ENCODE data around the gene CAV1.
A peak's percentile ranks its signal among the peaks of the same experiment; 100 is the strongest.

The CAV1 gene

DNA sequence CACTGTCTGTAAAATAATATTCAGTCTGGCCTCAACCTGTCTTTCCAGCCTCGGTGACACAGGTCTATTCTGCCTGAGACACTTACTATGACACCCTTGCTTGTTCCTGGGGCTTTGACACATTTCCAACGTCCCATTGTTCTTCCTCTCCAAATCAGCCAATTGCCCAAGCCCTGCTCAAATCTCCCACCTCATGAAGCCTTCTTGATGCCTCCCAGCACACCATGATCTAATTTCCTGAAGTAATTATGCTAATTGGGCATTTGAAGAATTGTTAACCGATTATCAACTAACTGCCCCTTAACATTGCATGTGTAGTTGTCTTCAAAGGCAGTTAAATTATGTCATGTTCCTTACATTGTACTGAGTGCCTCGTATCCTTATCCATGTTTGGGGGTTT, 33.1 kb downstream of the CAV1 start:
- no peak for DNase-seq (ENCODE audit: low read depth)

DNA sequence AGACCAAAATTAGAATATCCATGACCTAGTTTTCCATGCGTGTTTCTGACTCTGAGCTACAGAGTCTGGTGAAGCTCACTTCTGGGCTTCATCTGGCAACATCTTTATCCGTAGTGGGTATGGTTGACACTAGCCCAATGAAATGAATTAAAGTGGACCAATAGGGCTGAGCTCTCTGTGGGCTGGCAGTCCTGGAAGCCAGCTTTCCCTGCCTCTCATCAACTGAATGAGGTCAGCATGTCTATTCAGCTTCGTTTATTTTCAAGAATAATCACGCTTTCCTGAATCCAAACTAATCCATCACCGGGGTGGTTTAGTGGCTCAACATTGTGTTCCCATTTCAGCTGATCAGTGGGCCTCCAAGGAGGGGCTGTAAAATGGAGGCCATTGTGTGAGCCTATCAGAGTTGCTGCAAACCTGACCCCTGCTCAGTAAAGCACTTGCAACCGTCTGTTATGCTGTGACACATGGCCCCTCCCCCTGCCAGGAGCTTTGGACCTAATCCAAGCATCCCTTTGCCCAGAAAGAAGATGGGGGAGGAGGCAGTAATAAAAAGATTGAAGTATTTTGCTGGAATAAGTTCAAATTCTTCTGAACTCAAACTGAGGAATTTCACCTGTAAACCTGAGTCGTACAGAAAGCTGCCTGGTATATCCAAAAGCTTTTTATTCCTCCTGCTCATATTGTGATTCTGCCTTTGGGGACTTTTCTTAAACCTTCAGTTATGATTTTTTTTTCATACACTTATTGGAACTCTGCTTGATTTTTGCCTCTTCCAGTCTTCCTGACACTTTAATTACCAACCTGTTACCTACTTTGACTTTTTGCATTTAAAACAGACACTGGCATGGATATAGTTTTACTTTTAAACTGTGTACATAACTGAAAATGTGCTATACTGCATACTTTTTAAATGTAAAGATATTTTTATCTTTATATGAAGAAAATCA, 35.5 kb downstream of the CAV1 start:
- DNase-seq (ENCODE audit: low read depth) = peak; percentile 38

DNA sequence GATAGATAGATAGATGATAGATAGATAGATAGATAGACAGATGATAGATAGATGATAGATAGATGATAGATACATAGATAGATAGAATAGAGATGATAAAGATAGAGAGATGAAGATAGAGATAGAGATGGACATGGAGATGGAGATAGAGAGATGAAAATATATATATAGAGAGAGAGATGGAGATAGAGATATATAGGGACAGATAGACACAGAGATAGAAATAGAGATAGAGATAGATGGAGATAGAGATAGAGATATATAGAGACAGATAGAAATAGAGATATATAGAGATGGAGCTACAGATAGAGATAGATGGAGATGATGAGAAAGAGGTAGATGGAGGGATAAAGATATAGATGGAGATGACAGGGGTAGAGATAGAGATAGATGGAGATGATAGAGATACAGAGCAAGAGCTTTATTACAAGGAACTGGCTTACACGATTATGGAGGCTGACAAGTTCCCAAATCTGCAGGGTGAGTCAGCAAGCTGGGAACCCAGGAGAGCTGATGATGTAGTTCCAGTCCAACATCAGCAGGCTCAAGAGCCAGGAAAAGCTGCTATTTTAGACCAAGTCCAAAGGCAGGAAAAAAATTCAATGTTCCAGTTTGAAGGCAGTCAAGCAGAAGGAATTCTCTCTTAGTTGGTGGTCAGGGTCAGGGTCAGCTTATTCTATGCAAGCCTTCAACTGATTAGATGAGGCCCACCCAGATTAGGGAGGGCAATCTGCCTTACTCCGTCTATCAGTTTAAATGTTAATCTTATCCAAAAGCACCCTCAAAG, 37.1 kb downstream of the CAV1 start:
- peak; percentile 79 for DNase-seq (ENCODE audit: low read depth)

DNA sequence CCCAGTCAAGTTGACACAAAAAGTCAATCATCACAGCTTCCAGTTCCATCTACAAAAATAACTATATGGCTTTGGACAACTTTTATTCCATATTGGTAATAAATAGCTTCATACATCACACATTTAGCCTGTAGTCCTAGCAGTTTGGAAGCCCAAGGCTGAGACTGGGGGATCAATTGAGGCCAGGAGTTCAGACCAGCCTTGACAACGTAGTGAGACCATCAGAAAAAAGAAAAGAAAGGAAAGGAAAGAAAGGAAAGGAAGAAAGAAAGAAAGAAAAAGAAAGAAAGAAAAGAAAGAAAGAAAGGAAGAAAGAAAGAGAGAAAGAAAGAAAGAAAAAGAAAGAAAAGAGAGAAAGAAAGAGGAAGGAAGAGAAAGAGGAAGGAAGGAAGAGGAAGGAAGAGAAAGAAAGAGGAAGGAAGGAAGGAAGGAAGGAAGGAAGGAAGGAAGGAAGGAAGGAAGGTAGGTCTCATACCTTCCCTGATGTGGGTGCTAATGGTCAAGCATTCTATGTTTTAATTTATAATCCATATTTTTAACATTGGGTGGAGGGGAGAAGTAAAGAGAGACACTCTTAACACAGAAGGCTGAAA, 37.8 kb downstream of the CAV1 start:
- DNase-seq (ENCODE audit: low read depth) = no peak

DNA sequence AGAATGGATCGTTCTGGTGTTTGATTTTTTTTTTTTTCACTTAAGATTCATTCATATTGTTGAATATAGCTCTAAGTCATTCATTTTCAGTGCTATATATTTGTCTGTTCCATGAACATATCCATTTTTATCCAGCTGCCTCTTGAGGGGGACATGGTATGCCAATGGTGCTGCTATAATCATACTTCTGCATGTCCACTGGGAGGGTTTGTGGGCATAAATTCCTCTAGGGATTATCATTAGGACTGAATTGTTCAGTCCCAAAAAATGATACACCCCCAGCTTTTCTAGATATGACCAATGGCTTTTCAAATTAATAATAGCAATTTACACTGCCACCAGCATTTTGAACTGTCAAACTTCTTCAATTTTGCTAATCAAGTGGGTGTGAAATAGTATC, 41.1 kb downstream of the CAV1 start:
- DNase-seq (ENCODE audit: low read depth) = no peak

DNA sequence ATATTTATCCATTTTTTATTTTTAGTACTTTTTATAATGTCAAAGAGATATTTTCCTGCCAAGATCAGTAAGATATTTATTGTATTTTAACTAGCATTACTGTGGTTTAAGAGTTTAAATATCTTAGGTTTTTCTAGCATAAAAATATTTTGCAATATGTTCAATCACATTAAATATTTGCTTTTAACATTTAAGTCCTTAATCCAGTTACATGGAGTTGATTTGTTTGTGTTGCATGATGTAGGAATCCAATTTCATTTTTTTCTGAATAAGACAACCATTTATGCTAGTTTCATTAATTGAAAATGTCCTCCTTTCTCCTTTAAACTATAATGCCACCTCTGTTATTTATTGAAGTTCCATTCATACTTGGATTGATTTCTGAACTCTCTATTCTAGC, 41.8 kb downstream of the CAV1 start:
- DNase-seq (ENCODE audit: low read depth) = no peak

DNA sequence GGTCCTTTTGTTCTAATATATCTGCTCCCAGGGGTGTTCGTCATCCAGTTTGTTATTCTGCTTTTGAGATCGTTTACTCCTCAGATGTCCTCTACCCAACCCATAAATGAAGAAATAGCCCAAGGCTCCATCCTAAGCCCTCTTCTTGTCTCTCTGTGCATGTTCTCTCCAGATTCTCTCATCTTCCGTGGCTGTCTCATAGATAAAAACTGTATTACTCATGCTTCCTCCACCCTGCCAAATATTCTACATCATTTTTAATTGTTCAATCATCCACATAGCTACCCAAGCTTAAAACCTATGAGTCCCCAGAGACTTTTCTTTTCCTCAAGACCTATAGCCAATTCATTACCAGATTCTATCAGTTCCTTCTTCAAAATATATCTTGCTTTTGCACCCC, 44.9 kb downstream of the CAV1 start:
- peak; percentile 99 for DNase-seq (ENCODE audit: low read depth)

DNA sequence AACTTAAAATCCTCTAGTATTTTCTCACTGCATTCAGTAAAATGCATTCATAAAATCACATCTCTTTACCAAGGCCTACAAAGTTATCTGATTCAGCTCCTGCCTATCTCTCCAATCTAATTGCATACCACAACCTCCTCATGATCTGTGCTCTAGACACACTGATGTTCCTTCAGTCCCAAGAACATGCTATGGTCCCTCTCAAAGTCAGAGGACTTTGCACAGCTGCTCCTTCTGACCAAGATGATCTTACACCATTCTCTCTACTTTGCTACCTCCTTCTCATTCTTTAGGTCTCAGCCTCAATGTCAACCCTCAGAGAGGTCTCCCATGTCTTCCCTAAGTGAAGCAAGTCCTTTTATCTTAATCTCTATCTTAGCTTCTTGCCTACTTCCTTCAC, 45.5 kb downstream of the CAV1 start:
- DNase-seq (ENCODE audit: low read depth) = peak; percentile 78

DNA sequence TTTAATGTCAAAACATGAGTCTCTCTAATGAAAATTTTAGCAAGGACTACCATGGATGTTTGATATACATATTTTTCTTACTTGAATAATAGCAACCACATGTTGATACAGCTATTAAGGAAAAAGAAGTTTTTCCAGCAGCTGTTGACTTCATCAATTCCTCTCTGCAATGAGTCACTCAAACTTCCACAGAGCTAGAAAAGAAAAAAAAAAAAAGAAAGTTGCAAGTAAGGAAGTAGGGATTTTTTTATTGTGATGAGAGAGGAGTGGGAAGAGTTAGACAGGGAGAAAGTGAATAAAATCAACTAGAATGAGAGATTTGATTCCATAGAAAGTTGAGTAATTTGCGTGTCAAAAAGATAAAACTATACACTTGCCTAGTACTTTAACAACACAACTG, 46.2 kb downstream of the CAV1 start:
- peak; percentile 92 for DNase-seq (ENCODE audit: low read depth)

DNA sequence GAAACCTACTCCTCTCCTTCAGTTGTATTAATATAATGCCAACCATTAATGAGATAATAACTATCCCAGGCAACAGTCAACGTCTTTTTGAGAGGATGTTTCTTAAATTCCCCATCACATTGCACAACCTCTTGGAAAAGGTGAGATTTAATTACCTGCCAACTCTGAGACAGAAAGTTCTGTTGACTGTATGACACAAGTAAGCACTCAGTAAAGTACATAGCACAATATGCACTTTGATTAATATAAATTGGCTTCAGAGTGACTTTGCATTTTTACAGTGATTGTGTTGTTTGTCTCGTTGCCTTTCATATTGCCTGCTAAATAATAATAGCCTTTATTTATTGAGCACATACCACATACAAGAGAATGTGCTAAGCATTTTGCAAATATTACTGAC, 46.7 kb downstream of the CAV1 start:
- no peak for DNase-seq (ENCODE audit: low read depth)

DNA sequence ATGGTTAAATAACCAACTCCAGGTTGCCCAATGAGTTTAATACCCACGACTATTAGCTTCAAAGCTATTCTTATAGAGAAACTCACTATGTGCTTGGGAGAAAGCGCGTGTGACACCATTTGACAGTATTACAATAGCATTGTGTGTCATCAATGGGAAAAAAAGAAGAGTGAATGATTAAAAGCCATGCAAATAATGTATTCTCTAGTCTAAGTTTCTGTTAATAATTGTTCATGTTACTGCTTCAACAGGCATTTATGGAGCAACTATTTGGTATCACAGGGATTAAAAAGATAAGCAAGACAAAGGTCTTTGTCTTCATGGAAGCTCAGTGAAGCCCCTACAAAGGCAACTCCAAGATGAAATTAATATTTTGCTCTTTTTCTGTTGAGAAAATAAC, 47.2 kb downstream of the CAV1 start:
- no peak for DNase-seq (ENCODE audit: low read depth)

DNA sequence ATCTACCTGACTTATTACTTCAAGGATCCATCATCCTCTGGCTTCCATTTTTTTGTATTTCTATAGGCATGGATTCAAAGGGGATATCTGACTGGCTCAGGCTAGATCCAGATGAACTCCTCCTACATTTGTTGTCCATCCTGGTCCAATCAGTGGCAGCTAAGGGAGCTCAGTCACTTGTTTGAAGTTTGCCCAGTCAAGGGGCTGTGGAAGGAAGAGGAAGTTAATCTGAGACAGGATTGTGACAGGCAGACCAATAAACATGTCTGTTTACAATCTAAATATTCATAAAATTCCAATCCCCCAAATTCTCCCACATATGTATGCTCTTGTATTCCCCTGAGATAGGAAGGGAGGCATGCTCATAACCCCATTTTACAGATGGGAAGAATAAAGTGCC, 48.7 kb downstream of the CAV1 start:
- no peak for DNase-seq (ENCODE audit: low read depth)

DNA sequence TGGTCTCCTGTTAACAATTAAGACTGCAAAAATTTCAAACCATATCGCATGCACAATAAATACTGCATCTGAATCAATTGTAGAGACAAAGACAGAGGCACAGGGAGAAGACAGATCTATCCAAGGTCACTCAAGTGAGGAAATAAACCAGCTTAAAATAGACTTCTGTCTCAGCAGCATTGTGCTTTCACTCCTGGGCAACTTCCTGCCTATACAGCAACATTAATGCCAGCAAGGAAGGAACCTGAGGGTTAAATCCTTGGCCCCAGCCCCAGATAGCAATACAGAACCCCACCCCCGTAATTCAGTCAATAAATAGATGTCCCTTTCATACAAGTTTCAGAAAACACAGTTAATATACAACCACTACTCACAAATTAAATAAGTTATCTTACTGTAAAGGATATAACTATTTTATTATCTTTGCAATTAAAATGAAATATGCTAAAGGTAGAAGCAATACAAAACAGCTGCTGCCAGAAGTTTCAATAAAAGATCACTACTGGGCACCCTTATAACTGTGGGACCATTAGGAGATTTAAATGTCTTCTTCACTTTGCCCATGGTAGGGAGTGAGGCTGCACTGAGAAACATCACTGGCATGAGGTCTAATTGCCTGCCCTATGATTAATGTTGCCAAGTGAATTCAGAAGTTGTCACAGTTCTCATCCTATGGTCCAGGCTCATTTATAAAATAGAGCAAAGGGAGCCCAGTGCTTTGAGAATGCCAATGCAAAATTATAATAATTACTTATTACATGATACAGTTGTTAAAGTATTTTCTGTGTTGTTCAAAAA, 49.4 kb downstream of the CAV1 start:
- DNase-seq (ENCODE audit: low read depth) = peak; percentile 55

DNA sequence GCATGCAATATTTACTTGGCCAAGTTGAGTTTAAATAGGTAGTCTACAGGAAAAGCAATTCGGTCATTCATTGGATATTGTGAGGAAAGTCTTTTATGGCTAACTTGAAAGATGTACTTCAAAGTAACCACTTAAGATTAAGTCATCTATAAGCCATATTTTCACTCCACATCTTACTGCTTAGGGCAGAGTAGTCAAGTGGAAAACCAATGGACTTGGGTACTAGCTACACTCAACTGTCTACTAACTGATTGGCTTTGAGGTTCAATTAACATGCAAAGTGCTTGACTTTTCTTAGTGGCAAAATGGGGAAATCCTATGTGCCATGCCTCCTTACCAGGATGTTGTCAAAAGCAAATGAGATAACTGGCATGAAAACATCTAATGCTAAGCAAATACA, 51.0 kb downstream of the CAV1 start:
- no peak for DNase-seq (ENCODE audit: low read depth)

DNA sequence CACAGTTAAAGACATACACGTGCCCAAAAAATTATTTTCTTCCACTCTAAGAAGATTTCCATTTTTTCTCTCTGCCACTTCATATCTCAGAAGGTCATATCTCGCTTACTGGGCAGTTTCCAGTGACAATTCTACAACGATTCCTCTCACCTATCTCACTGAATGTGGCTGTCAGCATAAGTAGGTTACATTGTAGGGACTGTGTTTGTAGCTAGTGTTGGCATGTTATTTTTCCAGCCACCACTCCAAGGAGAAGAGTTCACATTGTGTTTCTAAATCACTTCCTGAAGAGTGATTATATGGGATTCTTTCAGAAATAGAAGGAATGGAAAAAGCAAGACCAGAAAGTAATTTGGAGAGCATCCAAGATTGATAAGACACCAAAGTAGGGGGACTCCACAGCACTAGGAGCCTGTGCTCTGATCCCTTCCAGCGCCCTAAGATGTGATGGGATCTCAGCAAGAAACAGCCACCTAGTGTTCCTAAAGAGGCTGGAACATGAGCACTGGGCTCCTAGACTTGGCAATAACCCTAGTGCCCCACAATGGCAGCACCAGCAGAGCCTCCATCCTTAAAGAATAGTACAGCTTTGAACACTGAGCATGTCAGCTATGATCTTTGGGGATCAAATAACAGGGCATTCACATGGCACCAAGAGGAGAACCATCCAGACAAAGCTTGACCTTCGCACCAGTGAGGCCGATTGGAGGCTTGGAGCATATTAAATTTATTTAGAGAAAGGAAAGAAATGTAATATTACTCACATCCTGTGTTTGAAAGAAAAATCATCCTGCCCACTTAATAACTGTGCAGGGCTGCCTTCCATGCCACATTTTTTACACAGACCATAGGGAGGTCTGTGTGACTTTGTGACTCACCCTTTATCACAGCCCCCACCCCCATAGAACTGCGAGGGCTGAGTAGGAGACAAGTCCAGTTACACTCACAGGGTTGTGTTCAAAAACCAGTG, 51.8 kb downstream of the CAV1 start:
- peak; percentile 99 for DNase-seq (ENCODE audit: low read depth)

DNA sequence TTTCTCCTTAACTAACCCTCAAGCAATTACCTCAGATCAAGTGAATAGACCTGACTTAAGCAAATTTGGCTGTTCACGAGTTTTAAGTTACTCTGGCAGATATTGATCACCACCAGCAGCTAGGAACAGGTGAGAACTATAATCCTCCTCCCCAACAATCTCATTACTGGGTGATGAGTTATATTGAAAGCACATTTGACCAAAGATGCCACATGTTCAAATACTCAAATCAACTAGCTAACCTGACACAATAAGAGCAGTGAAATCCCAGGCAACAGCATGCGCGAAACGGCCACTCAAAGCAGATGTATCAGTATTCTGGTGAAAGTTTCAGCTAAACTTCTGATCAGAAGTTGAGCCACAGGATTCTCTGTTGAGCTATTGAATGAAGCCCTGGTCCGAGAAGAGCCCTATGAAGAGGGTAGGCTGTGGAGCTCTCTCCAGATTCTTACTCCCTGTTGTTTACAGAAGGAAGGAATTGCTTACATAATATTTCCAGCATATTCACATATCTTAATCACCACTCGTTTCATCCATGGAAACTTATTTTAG, 52.6 kb downstream of the CAV1 start:
- DNase-seq (ENCODE audit: low read depth) = no peak

DNA sequence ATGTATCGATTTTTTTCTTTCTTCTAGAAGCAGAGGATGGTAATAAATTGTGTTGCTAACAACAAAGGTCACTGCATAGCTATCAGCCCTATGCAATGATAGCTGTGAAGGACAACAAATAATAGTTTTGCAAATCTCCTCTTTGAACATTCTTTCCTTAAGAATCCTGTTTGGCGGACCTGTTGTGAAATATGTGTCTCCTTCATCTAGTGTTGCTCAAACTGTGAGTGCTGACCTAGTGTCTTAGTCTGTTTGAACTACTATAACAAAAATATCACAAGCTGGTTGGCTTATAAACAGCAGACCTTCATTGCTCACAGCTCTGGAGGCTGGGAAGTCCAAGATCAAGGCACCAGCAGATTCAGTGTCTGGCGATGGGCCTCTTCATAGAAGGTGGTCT, 53.7 kb downstream of the CAV1 start:
- DNase-seq (ENCODE audit: low read depth) = no peak

DNA sequence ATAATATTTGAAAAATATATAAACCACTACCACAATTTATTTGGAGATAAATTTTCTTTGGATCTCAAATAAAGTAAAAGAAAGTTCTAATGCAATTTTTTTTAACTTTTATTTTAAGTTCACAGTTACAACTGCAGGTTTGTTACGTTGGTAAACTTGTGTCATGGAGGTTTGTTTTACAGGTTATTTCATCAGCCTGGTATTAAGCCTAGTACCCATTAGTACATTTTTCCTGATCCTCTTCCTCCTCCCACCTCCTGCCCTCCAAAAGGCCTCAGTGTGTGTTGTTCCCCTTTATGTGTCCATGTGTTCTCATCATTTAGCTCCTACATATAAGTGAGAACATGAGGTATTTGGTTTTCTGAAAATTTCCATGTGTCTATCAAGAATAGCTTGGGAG, 54.5 kb downstream of the CAV1 start:
- DNase-seq (ENCODE audit: low read depth) = no peak

DNA sequence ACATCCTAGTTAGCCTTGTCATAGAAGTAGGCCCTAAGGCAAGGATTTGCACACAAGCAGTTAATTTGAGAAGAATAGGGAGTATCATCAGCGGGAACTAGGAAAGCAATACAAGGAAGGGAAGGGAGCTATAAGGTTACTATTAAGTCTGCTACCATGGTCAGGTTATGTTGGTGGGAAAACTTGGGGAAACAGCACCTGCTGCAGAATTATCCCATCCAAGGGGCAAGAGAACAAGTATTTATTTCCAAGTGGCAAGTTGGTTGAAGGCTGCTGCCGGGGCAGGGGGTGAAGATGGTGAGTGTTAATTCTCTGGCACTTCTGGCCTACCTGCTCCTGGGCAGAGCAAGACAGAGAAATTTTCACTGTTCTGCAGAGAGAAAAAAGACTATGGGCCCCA, 55.0 kb downstream of the CAV1 start:
- DNase-seq (ENCODE audit: low read depth) = no peak

DNA sequence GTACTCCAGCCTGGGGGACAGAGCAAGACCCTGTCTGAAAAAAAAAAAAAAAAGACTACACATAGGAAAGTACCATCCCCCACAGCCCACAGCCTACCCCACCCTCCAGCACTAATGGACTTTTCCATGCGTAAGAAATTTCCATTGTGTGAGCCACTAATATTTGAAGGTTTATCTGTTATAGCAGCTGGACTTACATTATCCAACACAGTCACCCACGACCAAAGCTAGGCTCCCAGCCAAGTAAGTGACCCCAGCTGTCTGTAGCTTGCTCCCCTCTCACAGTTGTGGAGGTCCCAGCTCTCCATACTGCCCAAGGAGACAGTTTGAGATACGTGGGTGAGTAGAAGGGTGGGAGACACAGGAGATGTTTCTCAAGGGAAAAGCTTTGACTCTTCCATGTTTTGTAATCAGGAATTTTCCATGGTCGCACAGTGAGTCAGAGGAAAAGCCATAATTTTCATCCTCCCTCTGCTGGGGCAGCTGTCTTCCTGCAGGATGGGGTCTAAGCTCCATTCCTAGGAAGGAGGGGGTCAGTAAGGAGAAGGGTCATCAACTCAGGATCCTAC, 57.4 kb downstream of the CAV1 start:
- peak; percentile 92 for DNase-seq (ENCODE audit: low read depth)

Data from EH (cell line).